ENCODE measurements around the gene SLC29A1. TPM values are rescaled to one million over a fixed set of nuclear protein-coding genes. Genes with fewer than 3 reads are reported as not detected.

Gene SLC29A1
- total and polyA plus RNA-seq, 9 of the 15 experiments (the other 6 are each of a cell fraction or from before 2014, with no cell fraction given): 18.9 to 170 (median 57.7) TPM

DNA sequence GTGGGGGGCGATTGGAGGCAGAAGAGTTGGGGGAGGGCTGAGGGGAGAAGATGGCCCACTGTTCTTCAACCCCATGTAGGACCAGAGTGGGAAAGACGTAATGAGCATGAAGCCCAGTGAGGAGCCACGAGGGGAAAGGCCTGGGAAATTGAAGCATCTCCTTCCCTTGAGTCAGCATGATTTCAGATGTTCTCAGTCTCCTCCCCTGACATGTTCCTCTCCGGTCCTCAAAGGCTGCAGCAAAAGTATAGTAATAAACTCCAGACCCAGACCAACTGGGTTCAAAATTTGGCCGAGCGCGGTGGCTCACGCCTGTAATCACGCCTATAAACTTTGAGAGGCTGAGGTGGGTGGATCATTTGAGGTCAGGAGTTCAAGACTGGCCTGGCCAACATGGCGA is 43.9 kb downstream of the SLC29A1 start:
- in situ Hi-C loops (cut with MboI) (loop anchor here (5.0 kb wide), 1 partner anchor 75 kb away; the partner anchor contains the start of gene SPATS1), intact Hi-C loops (cut with micrococcal nuclease) (loop anchor here (5.0 kb wide), 1 partner anchor 170 kb away; no protein-coding TSS in a partner anchor)
- CTCF ChIA-PET (ENCODE audit: low intra/inter-chr PET ratio): interaction anchor here (0.7 to 4.6 kb wide), 4 partner anchors 31 to 189 kb away, joined by 3 to 61 read pairs (median 4); no protein-coding TSS in a partner anchor
- H3K4me1 ChIP-seq (replicated peaks in 1 of 2; ENCODE audit: control insufficient read depth in 2 of 2, insufficient read depth in 2 of 2, low read length in 2 of 2): peaks cover 19 to 35% of the 10 kb centered on the region in 2 experiments; a peak in 4 of 5 replicates
- DNase-seq (ENCODE audit: extremely low read depth in 1 of 4, low spot score in 3 of 4): no peak
- no peak for ATAC-seq
- peaks cover 3% of the 10 kb centered on the region; the same call in 1 of the 2 replicates for H4K20me1 ChIP-seq (replicated peaks; ENCODE audit: control insufficient read depth, insufficient read depth, low read length)
- no peak overlapping the region for H3K4me2 ChIP-seq (ENCODE audit: insufficient read depth, low read length)
- peaks cover 17% of the 10 kb centered on the region for H3K79me2 ChIP-seq (ENCODE audit: control insufficient read depth, insufficient read depth, low read length)
- no peak for FAIRE-seq
- WGBS (ENCODE audit: insufficient coverage, low coverage, missing lambda C conversion rate): 29% methylated on average over 10 of the region's 10 CpGs
- H3K27me3 ChIP-seq (ENCODE audit: control insufficient read depth in 2 of 2, insufficient read depth in 2 of 2, low read length in 2 of 2): peaks cover 29% of the 10 kb centered on the region in 2 experiments
- no peak overlapping the region for H3K9ac ChIP-seq (ENCODE audit: insufficient read depth in 1 of 2, low read depth in 2 of 2, low read length in 2 of 2)
- 0 out of 2 replicates have a peak overlapping the region, but pooled peaks have one; percentile 16 for H2AFZ ChIP-seq (ENCODE audit: low read depth, low read length)
- POLR2A ChIA-PET: interaction anchor here (0.6 to 8.2 kb wide), 5 partner anchors 11 to 194 kb away, joined by 3 to 69 read pairs (median 4); partner anchors contain the start of gene HSP90AB1
- no peak overlapping the region for H3K27ac ChIP-seq (ENCODE audit: extremely low read depth, low read depth, low read length)
- H3K9me3 ChIP-seq (replicated peaks; ENCODE audit: control insufficient read depth, insufficient read depth, low read depth, low read length): no peaks in the 10 kb centered on the region
- no peaks in the 10 kb centered on the region for H3K9me1 ChIP-seq (ENCODE audit: control insufficient read depth, insufficient read depth, low read length)
- peaks cover 7% of the 10 kb centered on the region; the same call in 1 of the 3 replicates for H3K36me3 ChIP-seq (ENCODE audit: control insufficient read depth, insufficient read depth, low read length)
- no peak overlapping the region for H3K4me3 ChIP-seq
- TF ChIP-seq ZNF316 (IDR thresholded peaks at IDR 0.05) (0 out of 2 replicates have a peak, but pooled peaks have one; percentile 14), RAD51 (IDR thresholded peaks at IDR 0.05; ENCODE audit: borderline replicate concordance, low read depth) (no peak)
- no TSS peak for BruUV-seq (replicated peaks)

- intact Hi-C loops (cut with micrococcal nuclease): loop anchor here (1.0 to 5.0 kb wide), 4 partner anchors 36 to 189 kb away; no protein-coding TSS in a partner anchor
- H4K20me1 ChIP-seq (replicated peaks; ENCODE audit: control insufficient read depth, insufficient read depth, low read length): peaks cover 3% of the 10 kb centered on the region; the same call in 1 of the 2 replicates
- 1% methylated on average over 5 of the region's 5 CpGs for WGBS (ENCODE audit: insufficient coverage, low coverage, missing lambda C conversion rate)
- no peak overlapping the region for H3K4me3 ChIP-seq
- ATAC-seq (peak; percentile 56), FAIRE-seq (peak; percentile 92), DNase-seq (ENCODE audit: extremely low read depth in 1 of 4, low spot score in 3 of 4) (peak; percentile 76 to 79 (median 78))
- BruUV-seq (replicated peaks): no TSS peak
- no peak overlapping the region for H2AFZ ChIP-seq (ENCODE audit: low read depth, low read length)
- H3K4me1 ChIP-seq (replicated peaks in 1 of 2; ENCODE audit: control insufficient read depth in 2 of 2, insufficient read depth in 2 of 2, low read length in 2 of 2): peaks cover 15 to 34% of the 10 kb centered on the region in 2 experiments; a peak in 4 of 5 replicates
- H3K36me3 ChIP-seq (ENCODE audit: control insufficient read depth, insufficient read depth, low read length): no peaks in the 10 kb centered on the region
- no peak overlapping the region for H3K27ac ChIP-seq (ENCODE audit: extremely low read depth, low read depth, low read length)
- ChIA-PET POLR2A (interaction anchor here (0.6 to 8.2 kb wide), 16 partner anchors 12 to 639 kb away, joined by 3 to 69 read pairs (median 4); partner anchors contain the start of genes AARS2 and HSP90AB1), CTCF (ENCODE audit: low intra/inter-chr PET ratio) (interaction anchor here (0.7 to 4.6 kb wide), 5 partner anchors 30 to 188 kb away, joined by 3 to 61 read pairs (median 5); no protein-coding TSS in a partner anchor)
- peaks cover 17% of the 10 kb centered on the region for H3K79me2 ChIP-seq (ENCODE audit: control insufficient read depth, insufficient read depth, low read length)
- H3K9ac ChIP-seq (ENCODE audit: insufficient read depth in 1 of 2, low read depth in 2 of 2, low read length in 2 of 2): no peak overlapping the region
- H3K9me3 ChIP-seq (replicated peaks; ENCODE audit: control insufficient read depth, insufficient read depth, low read depth, low read length): no peaks in the 10 kb centered on the region
- H3K4me2 ChIP-seq (ENCODE audit: insufficient read depth, low read length): no peak overlapping the region
- in situ Hi-C loops (cut with MboI): loop anchor here (5.0 kb wide), 1 partner anchor 74 kb away; the partner anchor contains the start of gene SPATS1
- H3K27me3 ChIP-seq (ENCODE audit: control insufficient read depth in 2 of 2, insufficient read depth in 2 of 2, low read length in 2 of 2): peaks cover 33 to 38% of the 10 kb centered on the region in 2 experiments
- H3K9me1 ChIP-seq (ENCODE audit: control insufficient read depth, insufficient read depth, low read length): no peaks in the 10 kb centered on the region
- TF ChIP-seq CCAR2 (IDR thresholded peaks at IDR 0.05; ENCODE audit: low read depth, low read length) (no peak), CREBBP (IDR thresholded peaks at IDR 0.05; ENCODE audit: low read depth, low read length) (no peak), ARNT (IDR thresholded peaks at IDR 0.05) (no peak), TBL1XR1 (IDR thresholded peaks at IDR 0.05; ENCODE audit: low read length in 2 of 2) (peak in 1 of 2 experiments; percentile 35; a peak in 1 of 4 replicates), FOSL1 (tag; conservative IDR thresholded peaks at IDR 0.05) (no peak), ZBED1 (IDR thresholded peaks at IDR 0.05) (no peak)
- TF ChIP-seq, protein P1, sequence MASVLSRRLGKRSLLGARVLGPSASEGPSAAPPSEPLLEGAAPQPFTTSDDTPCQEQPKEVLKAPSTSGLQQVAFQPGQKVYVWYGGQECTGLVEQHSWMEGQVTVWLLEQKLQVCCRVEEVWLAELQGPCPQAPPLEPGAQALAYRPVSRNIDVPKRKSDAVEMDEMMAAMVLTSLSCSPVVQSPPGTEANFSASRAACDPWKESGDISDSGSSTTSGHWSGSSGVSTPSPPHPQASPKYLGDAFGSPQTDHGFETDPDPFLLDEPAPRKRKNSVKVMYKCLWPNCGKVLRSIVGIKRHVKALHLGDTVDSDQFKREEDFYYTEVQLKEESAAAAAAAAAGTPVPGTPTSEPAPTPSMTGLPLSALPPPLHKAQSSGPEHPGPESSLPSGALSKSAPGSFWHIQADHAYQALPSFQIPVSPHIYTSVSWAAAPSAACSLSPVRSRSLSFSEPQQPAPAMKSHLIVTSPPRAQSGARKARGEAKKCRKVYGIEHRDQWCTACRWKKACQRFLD (CRISPR knock-in tag; IDR thresholded peaks at IDR 0.05): no peak
These were observed 44.8 kb downstream of the SLC29A1 start for GRCh38 chr6:44268095-44268628.
